Stimulated activated CD4-positive, alpha-beta T cell treated with anti-CD3 and anti-CD28 coated beads, Interleukin-4, amount 100 ng/mL, for 1 hour (primary cell): ENCODE data around the gene PCDH17.

ENCODE experiments used
- DNase-seq: peaks from one replicate; pipeline ENCODE4 v3.0.0-alpha.2; 2020

Gene PCDH17

GRCh38 chr13:57631596-57632275 is at the start of gene PCDH17:
Gene PCDH17, plus strand, starts transcription at chr13:57631744. Its CDS starts 803 bp downstream, at chr13:57632547.
- no peak for DNase-seq

GRCh38 chr13:57582032-57582431 is 49.5 kb upstream of the PCDH17 start:
- DNase-seq = no peak

- no peak for DNase-seq
These were observed 48.0 kb upstream of the PCDH17 start for GRCh38 chr13:57583529-57583928.

GRCh38 chr13:57588639-57589038 is 42.9 kb upstream of the PCDH17 start:
- DNase-seq = no peak

- DNase-seq = no peak
These were observed 35.8 kb upstream of the PCDH17 start for GRCh38 chr13:57595775-57596174.

GRCh38 chr13:57601536-57601935 is 30.0 kb upstream of the PCDH17 start:
- DNase-seq = no peak

GRCh38 chr13:57604442-57604841 is 27.1 kb upstream of the PCDH17 start:
- no peak for DNase-seq

GRCh38 chr13:57611969-57612368 is 19.6 kb upstream of the PCDH17 start:
- DNase-seq = no peak

GRCh38 chr13:57612568-57612967 is 19.0 kb upstream of the PCDH17 start:
- no peak for DNase-seq

GRCh38 chr13:57624565-57625435 is 6.7 kb upstream of the PCDH17 start:
- DNase-seq = no peak

- DNase-seq = no peak
These were observed 3.9 kb upstream of the PCDH17 start for GRCh38 chr13:57627663-57628062.

- no peak for DNase-seq
These were observed 2.1 kb upstream of the PCDH17 start for GRCh38 chr13:57629391-57629804.

- DNase-seq = peak; percentile 38
These were observed 1.7 kb upstream of the PCDH17 start for GRCh38 chr13:57629821-57630235.

- peak; percentile 3 for DNase-seq
These were observed 616 bp upstream of the PCDH17 start for GRCh38 chr13:57630661-57631595.

GRCh38 chr13:57632276-57633140 is 964 bp downstream of the PCDH17 start:
- no peak for DNase-seq

GRCh38 chr13:57633141-57633949 is 1.8 kb downstream of the PCDH17 start:
- DNase-seq = no peak

- DNase-seq = no peak
These were observed 2.6 kb downstream of the PCDH17 start for GRCh38 chr13:57633950-57634838.

GRCh38 chr13:57634839-57635165 is 3.3 kb downstream of the PCDH17 start:
- DNase-seq = no peak

GRCh38 chr13:57635541-57636085 is 4.1 kb downstream of the PCDH17 start:
- no peak for DNase-seq

GRCh38 chr13:57636816-57637215 is 5.3 kb downstream of the PCDH17 start:
- DNase-seq = no peak
